Right atrium auricular region (tissue), 2 donors: Measurements from ENCODE around the gene KIF1A. TPM values are rescaled to one million over a fixed set of nuclear protein-coding genes. Genes with fewer than 3 reads are reported as not detected.

Source experiments
- DNase-seq: peaks from one replicate; pipeline ENCODE4 v3.0.0-alpha.2; 2019; ENCODE audit warnings: low spot score
- H3K27ac ChIP-seq, 2 donors: fragments of 200-600 bp; sonication (generic); 1 replicate in 1 of 2; 2 replicates in 1 of 2; pipeline ENCODE4 v1.5.1; 2016 to 2019
- H3K27me3 ChIP-seq, 2 donors: fragments of 200-600 bp; sonication (generic); one replicate each; pipeline versions ENCODE4 v1.5.1 to v1.6.0; 2017 to 2019
- H3K36me3 ChIP-seq: fragments of 200-600 bp; sonication (generic); one replicate; pipeline ENCODE4 v1.5.1; 2016
- H3K4me1 ChIP-seq, 2 donors: fragments of 200-600 bp; sonication (generic); one replicate each; pipeline versions ENCODE4 v1.5.1 to v1.6.0; 2017 to 2019
- H3K4me3 ChIP-seq, 2 donors: fragments of 200-600 bp; sonication (generic); 1 replicate in 1 of 2; 2 replicates in 1 of 2; pipeline ENCODE4 v1.5.1; 2017 to 2019; ENCODE audit warnings: mild to moderate bottlenecking in 1 of 2, moderate library complexity in 1 of 2
- H3K9me3 ChIP-seq, 2 donors: fragments of 200-600 bp; sonication (generic); one replicate each; pipeline ENCODE4 v1.5.1; 2019
- CTCF ChIP-seq, 2 donors: fragments of 200-600 bp; sonication (generic); IDR thresholded peaks; one replicate each; pipeline ENCODE4 v1.5.1; 2019; ENCODE audit warnings: antibody characterized with exemption in 2 of 2
- total RNA-seq, 2 donors: library from RNA; depleted of rRNA; stranded (reverse); fragments of >200 nt; gene quantifications; one replicate each; pipeline ENCODE4 v1.1.0, GENCODE V29; 2016

Gene KIF1A
- total RNA-seq, 2 donors from 2014 or later: 41.8 to 43.7 TPM

- DNase-seq: no peak
- TF ChIP-seq CTCF (IDR thresholded peaks at IDR 0.05): no peak
Measured at GRCh38 chr2:240713928-240714746, 105.9 kb downstream of the KIF1A start.

GRCh38 chr2:240713071-240713927 is 106.7 kb downstream of the KIF1A start:
- no peak for TF ChIP-seq CTCF (IDR thresholded peaks at IDR 0.05)
- Histone ChIP-seq H3K27ac (no peak overlapping the region), H3K4me3 (no peak overlapping the region), H3K9me3 (no peaks in the 10 kb centered on the region), H3K36me3 (no peaks in the 10 kb centered on the region), H3K4me1 (no peaks in the 10 kb centered on the region), H3K27me3 (no peaks in the 10 kb centered on the region)
- DNase-seq: no peak

More at GRCh38 chr2:240713928-240714746, 105.9 kb downstream of the KIF1A start:
- no peaks in the 10 kb centered on the region for H3K4me1 ChIP-seq
- H3K4me3 ChIP-seq: no peak overlapping the region
- H3K27me3 ChIP-seq: no peaks in the 10 kb centered on the region
- H3K27ac ChIP-seq: no peak overlapping the region
- H3K9me3 ChIP-seq: no peaks in the 10 kb centered on the region
- H3K36me3 ChIP-seq: no peaks in the 10 kb centered on the region

GRCh38 chr2:240712121-240712520 is 107.9 kb downstream of the KIF1A start:
- H3K27me3 ChIP-seq: no peaks in the 10 kb centered on the region
- no peaks in the 10 kb centered on the region for H3K9me3 ChIP-seq
- TF ChIP-seq CTCF (IDR thresholded peaks at IDR 0.05): no peak
- H3K27ac ChIP-seq: no peak overlapping the region
- H3K4me1 ChIP-seq: no peaks in the 10 kb centered on the region
- no peak overlapping the region for H3K4me3 ChIP-seq
- H3K36me3 ChIP-seq: no peaks in the 10 kb centered on the region
- DNase-seq: no peak

GRCh38 chr2:240711701-240712100 is 108.3 kb downstream of the KIF1A start:
- no peaks in the 10 kb centered on the region for H3K9me3 ChIP-seq
- no peak for TF ChIP-seq CTCF (IDR thresholded peaks at IDR 0.05)
- no peaks in the 10 kb centered on the region for H3K27me3 ChIP-seq
- no peaks in the 10 kb centered on the region for H3K4me1 ChIP-seq
- DNase-seq: no peak
- no peak overlapping the region for H3K27ac ChIP-seq
- no peak overlapping the region for H3K4me3 ChIP-seq
- H3K36me3 ChIP-seq: no peaks in the 10 kb centered on the region

GRCh38 chr2:240711296-240711695 is 108.7 kb downstream of the KIF1A start:
- Histone ChIP-seq H3K4me3 (no peak overlapping the region), H3K36me3 (no peaks in the 10 kb centered on the region), H3K9me3 (no peaks in the 10 kb centered on the region), H3K27me3 (no peaks in the 10 kb centered on the region), H3K27ac (no peak overlapping the region), H3K4me1 (no peaks in the 10 kb centered on the region)
- no peak for DNase-seq
- no peak for TF ChIP-seq CTCF (IDR thresholded peaks at IDR 0.05)
